Stimulated activated CD8-positive, alpha-beta memory T cell treated with anti-CD3 and anti-CD28 coated beads, Interleukin-7, amount 100 ng/mL, for 4 hours (primary cell): Measurements from ENCODE around the gene UBE2D1.

Experiments
- DNase-seq, 2 donors: peaks; one replicate each; pipeline ENCODE4 v3.0.0-alpha.2; 2020; ENCODE audit warnings: low read depth in 2 of 2

Gene UBE2D1

DNA sequence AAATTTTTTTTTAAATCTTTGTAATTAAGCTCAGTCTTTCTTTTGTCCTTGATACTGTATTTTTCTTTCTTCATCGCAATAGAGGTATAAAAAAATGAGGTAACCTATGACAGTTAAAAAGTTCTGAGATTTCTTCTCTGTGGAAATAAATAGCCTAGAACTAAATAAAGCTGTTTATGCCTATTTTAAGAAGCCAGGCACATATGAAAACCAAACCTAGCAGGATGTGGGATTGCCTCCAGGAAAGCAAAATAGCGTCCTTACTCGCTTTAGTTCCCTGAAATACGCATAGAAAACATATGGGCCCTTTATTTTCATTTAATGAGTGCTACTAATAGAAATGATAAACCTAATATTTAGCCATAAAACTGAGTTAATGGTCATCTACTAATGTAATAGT is 6.6 kb downstream of the UBE2D1 start:
- no peak for DNase-seq

GRCh38 chr10:58341947-58342346 is 7.1 kb downstream of the UBE2D1 start:
- no peak for DNase-seq

- DNase-seq: no peak
Observed at GRCh38 chr10:58347967-58348366, 13.2 kb downstream of the UBE2D1 start.

DNA sequence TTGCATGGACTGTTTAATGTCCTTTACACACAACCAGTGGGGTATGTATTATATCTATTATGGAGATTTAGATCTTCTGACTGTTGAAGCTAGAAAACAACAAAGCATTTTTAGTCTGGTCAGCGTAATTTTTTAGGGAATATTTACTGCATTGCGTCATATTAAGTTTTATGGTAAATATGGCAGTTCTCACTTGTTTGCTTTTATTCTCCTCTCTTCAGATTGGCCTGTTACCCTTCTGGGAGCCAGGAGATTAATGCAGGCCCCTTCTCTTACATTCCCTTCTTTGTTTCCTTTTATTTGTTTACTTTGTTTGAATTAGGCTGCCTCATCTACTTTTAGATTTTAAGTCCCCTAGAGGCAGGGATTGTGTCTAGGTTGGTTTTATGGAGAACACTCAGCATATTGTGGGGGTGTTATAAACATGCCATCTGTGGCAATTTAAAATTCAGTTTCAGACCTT is 13.8 kb downstream of the UBE2D1 start:
- DNase-seq: no peak

DNA sequence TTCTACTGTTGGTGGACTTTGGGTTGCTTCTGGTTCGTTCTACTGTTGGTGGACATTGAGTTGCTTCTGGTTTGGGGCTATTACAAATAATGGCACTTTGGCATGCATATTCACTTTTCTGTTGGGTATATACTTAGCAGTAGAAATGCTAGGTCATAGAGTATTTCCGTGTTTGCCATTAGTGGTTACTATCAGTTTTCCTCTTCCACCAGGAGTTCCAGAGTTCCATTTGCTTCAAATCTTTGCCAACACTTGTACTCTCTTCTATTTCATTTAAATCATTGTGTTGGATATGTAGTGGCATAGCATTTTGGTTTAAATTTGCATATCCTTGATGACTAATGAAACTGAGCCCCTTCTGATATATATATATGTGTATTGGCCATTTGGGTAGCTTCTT is 15.2 kb downstream of the UBE2D1 start:
- no peak for DNase-seq

GRCh38 chr10:58350619-58351323 is 16.0 kb downstream of the UBE2D1 start:
- no peak for DNase-seq

GRCh38 chr10:58351616-58352578 is 17.1 kb downstream of the UBE2D1 start:
- DNase-seq: no peak

DNA sequence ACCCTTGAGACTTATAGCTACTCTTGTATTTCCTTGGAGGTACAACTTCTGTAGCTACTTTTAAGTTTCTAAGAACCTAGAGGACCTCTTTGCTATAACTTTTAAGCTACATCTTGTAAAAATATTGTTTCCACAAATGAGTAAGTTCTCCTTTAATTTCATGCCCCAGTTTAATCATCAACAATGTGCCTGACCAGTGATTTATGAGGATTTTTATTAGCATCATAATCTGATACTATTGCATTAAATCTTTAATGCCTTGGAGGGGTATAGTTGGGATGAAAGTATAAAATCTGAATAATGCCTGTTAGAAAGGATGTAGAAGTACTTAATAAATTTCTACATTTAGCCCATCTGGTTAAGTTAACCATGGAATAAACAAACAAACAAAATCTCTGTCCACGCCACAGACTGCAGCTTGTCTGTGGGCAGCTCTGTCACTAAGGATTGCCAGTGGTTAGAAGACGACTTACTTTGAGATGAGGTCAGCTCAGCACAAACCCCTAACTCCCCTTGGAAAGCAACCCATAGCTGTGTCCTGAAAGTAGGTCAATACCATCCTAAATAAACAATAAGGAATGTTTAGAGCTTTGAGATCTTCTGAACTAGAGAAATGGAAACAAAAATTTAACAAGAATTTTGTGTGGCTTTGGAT is 18.3 kb downstream of the UBE2D1 start:
- no peak for DNase-seq

DNA sequence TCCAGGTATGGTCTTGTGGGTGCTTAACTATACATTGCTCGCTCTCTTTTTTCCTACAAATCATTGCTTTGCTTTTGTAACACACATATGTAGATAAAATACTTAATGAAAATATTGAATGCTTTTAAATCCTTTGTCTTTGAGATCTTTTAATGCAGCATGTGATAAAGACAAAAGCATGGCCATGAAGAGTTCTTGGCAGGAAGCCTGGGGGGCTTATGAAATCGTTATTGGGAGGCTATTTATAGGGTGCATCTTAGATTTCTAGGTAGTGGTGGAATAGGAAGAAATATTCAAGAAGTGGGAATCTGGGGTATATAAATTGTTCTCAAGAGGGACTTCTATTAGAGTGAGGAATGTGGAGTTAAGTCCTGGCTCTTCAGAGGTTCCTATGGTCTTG is 21.9 kb downstream of the UBE2D1 start:
- DNase-seq: no peak

DNA sequence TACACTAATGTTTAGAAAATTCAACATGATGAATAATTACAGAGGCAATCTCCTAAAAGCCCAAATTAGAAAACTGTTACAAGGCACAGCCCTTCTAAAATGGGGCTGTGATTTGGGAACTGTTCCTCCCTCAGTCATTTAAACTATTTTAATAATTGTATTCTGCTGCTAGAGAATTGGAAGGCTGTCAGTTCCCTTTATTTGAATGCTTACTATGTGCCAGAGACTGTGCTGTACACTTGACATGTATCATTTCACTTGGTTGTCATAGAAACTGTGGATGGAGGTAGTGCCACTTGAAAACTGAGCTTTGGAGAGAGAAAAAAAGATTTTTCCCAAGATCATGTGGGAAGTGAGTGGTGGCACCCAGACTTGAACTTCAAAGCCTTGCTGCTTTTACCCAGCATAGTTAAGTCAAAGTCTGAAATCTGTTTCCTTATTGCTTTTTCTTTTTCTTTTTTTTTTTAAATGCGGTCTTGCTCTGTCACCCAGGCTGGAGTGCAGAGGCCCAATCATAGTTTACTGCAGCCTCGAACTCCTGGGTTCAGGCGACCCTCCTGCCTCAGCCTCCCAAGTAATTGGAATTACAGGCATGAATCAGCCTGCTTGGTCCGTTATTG is 23.6 kb downstream of the UBE2D1 start:
- DNase-seq: no peak

DNA sequence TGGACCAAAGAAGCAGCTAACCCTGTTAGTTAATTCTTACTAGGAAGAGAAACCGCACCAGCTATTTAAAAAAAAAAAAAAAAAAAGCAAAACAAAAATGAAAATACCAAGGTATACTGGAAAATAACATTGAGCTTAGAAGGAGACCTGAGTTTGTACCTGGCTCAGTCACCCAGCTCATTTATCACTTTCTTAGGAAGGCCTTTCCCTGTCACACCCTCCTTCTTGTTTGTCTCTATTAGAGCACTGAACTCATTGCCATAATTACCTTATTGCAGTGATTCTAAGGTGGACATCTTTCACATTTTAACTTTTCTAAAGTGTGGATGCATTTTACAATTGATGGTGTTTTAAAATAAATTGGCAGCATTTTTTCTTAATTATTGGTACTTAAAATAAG is 24.1 kb downstream of the UBE2D1 start:
- no peak for DNase-seq

DNA sequence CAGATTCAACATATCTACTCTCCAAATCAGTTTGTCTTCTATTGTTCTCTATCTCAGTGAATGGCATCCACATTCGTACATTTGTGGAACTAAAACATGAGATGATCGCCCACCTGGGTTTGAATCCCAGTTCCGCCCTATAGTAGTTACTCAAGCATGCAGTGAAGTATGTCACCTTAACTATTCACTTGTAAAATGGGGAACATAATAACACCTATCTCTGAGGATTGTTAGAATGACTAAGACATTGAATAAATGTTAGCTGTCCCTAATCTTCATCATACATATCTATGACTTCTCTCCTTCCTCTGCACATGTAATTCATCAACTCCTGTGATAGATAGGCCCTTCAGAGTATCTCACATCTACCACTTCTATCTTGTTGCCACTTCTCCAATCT is 24.7 kb downstream of the UBE2D1 start:
- no peak for DNase-seq

- DNase-seq: no peak
Observed at GRCh38 chr10:58360412-58361004, 25.7 kb downstream of the UBE2D1 start.

- no peak for DNase-seq
Observed at GRCh38 chr10:58361353-58361752, 26.5 kb downstream of the UBE2D1 start.

GRCh38 chr10:58362027-58362789 is 27.4 kb downstream of the UBE2D1 start:
- DNase-seq: no peak

GRCh38 chr10:58367069-58367468 is 32.3 kb downstream of the UBE2D1 start:
- DNase-seq: no peak

- DNase-seq: no peak
Observed at GRCh38 chr10:58371473-58371872, 36.7 kb downstream of the UBE2D1 start.

GRCh38 chr10:58372607-58373441 is 38.0 kb downstream of the UBE2D1 start:
- no peak for DNase-seq

DNA sequence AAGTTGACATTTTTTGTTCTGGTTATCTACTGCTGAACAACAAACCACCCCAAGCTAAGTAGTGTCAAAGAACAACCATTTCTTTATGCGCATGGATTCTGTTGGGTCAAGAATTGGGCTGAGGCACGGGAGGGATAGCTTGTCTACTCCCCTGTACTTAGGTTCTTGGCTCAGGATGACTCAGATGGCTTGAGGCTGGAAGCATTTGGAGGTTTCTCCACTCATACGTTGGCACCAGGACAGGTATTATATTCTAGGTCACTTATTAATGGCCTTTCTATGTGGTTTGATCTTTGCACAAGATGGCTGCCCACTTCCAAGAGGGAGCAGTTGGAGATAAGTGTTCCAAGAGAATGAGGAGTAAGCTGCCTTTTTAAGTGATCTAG is 38.6 kb downstream of the UBE2D1 start:
- no peak for DNase-seq

DNA sequence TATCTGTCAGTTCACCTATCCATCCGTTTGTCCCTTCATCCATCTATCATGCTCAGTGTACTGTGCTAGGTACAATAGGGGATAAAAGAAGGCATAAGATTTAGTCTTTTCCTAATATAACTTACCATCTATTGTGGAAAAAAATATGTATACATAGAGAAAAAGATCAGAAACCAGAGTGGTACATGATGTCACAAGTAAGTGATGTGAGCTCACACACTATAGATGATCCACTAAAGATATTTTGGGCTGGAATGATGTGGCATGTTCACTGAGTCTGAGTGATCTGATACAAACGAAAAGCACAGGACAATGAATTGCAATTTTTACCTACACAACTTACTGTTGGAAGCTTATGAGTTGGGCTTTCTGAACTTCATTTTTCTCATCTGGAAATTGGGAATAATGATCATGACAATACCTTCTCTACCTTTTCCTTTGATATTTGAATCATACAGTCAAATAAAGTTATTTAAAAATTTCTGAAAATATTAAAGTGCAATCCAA is 47.7 kb downstream of the UBE2D1 start:
- DNase-seq: no peak
